Epithelial cell of proximal tubule (primary cell): ENCODE results near the gene AMOT. TPM values are rescaled to one million over a fixed set of nuclear protein-coding genes. Genes with fewer than 3 reads are reported as not detected.

Experiments used
- DNase-seq: peaks from one replicate; pipeline ENCODE4 v3.0.0-alpha.2; 2011; ENCODE audit warnings: low read depth
- H3K4me3 ChIP-seq: 2 replicates; pipeline ENCODE4 v1.5.1; 2011; ENCODE audit warnings: low read depth, mild to moderate bottlenecking, low read length
- total RNA-seq: library from RNA; depleted of rRNA; stranded (reverse); fragments of >200 nt; gene quantifications from 2 replicates; pipeline ENCODE4 v1.2.3, GENCODE V29; 2015
- TF ChIP-seq, protein P1 (sequence below): conservative IDR thresholded peaks from 2 replicates; pipeline ENCODE4 v1.5.1; 2012; ENCODE audit warnings: low read depth, mild to moderate bottlenecking, low read length

Gene AMOT
- total RNA-seq, 1 donor from 2014 or later: 13.7 TPM

DNA sequence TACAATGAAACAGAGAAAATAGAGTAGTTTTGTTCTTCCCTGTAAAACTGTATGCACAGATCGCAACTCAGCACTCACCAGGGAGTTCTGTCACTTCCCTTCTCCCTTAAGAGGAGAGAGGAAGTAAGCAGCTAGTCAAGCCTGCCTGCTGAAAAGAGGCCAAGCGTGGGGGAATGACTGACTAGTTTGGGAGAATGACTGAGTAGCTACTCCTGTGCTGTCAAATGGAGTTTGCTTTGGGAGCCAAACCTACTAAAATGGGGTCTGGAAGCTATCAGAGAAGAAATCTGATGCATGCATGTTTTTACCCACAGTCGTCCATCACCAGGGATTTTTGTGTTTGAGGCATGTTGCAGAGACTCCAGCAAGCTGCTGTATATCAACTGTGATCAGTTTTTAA lies 106.3 kb downstream of the AMOT start:
- H3K4me3 ChIP-seq: no peak overlapping the region
- no peak for DNase-seq
- TF ChIP-seq, protein P1, sequence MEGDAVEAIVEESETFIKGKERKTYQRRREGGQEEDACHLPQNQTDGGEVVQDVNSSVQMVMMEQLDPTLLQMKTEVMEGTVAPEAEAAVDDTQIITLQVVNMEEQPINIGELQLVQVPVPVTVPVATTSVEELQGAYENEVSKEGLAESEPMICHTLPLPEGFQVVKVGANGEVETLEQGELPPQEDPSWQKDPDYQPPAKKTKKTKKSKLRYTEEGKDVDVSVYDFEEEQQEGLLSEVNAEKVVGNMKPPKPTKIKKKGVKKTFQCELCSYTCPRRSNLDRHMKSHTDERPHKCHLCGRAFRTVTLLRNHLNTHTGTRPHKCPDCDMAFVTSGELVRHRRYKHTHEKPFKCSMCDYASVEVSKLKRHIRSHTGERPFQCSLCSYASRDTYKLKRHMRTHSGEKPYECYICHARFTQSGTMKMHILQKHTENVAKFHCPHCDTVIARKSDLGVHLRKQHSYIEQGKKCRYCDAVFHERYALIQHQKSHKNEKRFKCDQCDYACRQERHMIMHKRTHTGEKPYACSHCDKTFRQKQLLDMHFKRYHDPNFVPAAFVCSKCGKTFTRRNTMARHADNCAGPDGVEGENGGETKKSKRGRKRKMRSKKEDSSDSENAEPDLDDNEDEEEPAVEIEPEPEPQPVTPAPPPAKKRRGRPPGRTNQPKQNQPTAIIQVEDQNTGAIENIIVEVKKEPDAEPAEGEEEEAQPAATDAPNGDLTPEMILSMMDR: no peak

DNA sequence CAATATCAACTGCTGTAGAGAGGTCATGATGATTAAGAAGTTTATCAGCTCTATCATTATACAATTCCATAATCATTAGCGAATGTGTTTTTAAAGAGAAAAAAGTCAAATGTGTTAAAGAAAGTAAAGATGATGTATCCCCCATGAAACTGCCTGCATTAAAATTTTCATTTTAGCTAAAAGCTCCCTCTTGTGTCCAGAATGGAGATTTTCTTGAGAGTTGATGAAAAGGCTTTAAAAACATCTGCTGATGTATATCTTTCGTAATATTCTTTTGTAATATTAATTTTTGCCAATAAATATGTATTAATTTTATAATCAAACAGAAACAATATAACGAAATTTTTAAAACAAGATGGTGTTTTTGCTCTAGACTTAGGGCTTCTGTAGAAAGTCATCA lies 108.8 kb downstream of the AMOT start:
- TF ChIP-seq, protein P1: peak; percentile 31
- no peak for DNase-seq
- H3K4me3 ChIP-seq: no peak overlapping the region

Other genes starting within 250 kb of the AMOT start
- not detected in 2 replicates for gene LHFPL1, start 160.9 kb downstream of the AMOT start, total RNA-seq